Mesothelial cell of epicardium (in vitro differentiated cells): ENCODE measurements around the gene EHD4. TPM values are rescaled to one million over a fixed set of nuclear protein-coding genes. Genes with fewer than 3 reads are reported as not detected.

Experiments used
- DNase-seq, 2 experiments: peaks; one replicate each; pipeline ENCODE4 v3.0.0; 2021; ENCODE audit warnings: low spot score in 2 of 2; ENCODE audit not compliant: unreplicated experiment in 2 of 2
- H3K27ac Mint-ChIP-seq: 2 replicates; pipeline ENCODE4 v1.8.0; 2021; ENCODE audit warnings: mixed read lengths
- H3K27me3 Mint-ChIP-seq: 2 replicates; pipeline ENCODE4 v1.8.0; 2021; ENCODE audit warnings: low read depth, mixed read lengths
- H3K36me3 Mint-ChIP-seq: 2 replicates; pipeline ENCODE4 v1.8.0; 2021; ENCODE audit warnings: mixed read lengths
- H3K4me1 Mint-ChIP-seq: 2 replicates; pipeline ENCODE4 v1.8.0; 2021; ENCODE audit warnings: mixed read lengths
- H3K4me3 Mint-ChIP-seq: 2 replicates; pipeline ENCODE4 v1.8.0; 2021; ENCODE audit warnings: mild to moderate bottlenecking, moderate library complexity, mixed read lengths
- H3K9me3 Mint-ChIP-seq: 2 replicates; pipeline ENCODE4 v1.8.0; 2021; ENCODE audit warnings: mixed read lengths
- CTCF ChIP-seq: fragments of 200-600 bp; sonication (generic); IDR thresholded peaks from one replicate; pipeline ENCODE4 v1.5.0; 2021; ENCODE audit warnings: antibody characterized with exemption; ENCODE audit not compliant: unreplicated experiment
- total RNA-seq: library from RNA; stranded (reverse); gene quantifications from 3 replicates; pipeline ENCODE4 v1.2.1, GENCODE V29; 2021

EHD4 gene
- total RNA-seq, 1 donor from 2014 or later: 16.1 TPM

- H3K4me3 Mint-ChIP-seq: no peak overlapping the region
- H3K4me1 Mint-ChIP-seq: no peaks in the 10 kb centered on the region
- H3K36me3 Mint-ChIP-seq: peaks cover 14% of the 10 kb centered on the region
- no peak for DNase-seq
- H3K27me3 Mint-ChIP-seq: no peaks in the 10 kb centered on the region
- TF ChIP-seq CTCF: no peak
- H3K9me3 Mint-ChIP-seq: no peaks in the 10 kb centered on the region
- H3K27ac Mint-ChIP-seq: no peak overlapping the region
Observed at GRCh38 chr15:41911691-41912345, 60.5 kb downstream of the EHD4 start.

DNA sequence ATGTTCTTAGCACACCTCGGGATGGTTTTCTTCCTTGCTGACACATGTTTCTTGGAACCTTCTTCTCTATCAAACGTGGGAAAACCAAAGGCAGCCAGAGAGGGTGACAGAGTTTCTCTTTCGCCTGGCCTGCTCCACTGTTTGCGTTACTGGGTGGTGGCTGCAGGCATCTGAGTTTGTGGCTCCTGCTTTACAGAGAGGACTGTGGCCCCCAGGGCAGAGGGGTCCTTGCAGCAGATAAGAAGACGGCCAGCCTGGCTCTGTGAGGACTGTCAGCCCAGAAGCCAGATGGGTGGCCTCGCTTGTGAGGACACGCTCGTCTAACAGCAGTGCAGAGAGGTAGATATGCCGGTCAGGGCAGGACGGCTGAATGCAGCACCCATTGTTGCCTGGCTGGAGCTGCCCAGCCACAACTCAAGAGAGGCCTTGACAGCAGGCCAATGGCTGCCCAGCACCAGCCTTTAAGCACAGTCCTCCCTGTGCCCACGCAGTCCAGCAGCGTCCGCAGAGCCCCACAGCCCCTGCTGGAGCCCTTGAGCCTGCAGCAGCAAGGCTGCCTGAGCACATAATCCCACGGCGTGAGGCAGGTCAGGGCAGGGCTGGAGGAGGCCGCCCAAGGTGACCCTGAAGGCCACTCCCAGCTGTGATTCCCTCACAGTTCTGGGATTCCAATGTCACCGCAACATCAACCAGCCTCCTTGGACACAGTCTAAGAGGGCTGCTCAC lies 63.5 kb downstream of the EHD4 start:
- DNase-seq: no peak
- H3K9me3 Mint-ChIP-seq: no peaks in the 10 kb centered on the region
- no peak for TF ChIP-seq CTCF
- H3K4me1 Mint-ChIP-seq: peaks cover 4% of the 10 kb centered on the region
- no peak overlapping the region for H3K4me3 Mint-ChIP-seq
- peaks cover 9% of the 10 kb centered on the region for H3K36me3 Mint-ChIP-seq
- no peaks in the 10 kb centered on the region for H3K27me3 Mint-ChIP-seq
- no peak overlapping the region for H3K27ac Mint-ChIP-seq

DNA sequence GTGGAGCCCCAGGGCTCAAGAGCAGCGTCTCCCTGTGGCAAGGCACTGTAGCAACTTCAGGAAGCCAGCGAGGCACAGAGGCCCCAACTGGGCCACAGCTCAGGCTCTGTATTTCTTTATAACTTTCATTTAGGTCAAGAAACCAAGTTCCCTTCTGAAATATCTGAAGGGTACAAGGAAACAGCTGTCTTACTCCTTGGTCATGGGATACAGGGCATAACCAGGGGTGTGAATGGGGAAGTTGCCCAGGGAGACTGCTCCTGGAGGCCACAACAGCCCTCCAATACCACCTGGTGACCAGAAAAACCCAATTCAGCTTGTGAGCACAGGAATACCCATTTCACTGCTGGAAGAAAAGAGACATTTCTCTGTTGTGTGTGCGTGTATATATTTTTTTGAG lies 65.2 kb downstream of the EHD4 start:
- H3K4me3 Mint-ChIP-seq: no peak overlapping the region
- no peaks in the 10 kb centered on the region for H3K9me3 Mint-ChIP-seq
- no peak overlapping the region for H3K27ac Mint-ChIP-seq
- no peaks in the 10 kb centered on the region for H3K27me3 Mint-ChIP-seq
- H3K36me3 Mint-ChIP-seq: peaks cover 9% of the 10 kb centered on the region
- no peak for DNase-seq
- no peak for TF ChIP-seq CTCF
- H3K4me1 Mint-ChIP-seq: peaks cover 4% of the 10 kb centered on the region

GRCh38 chr15:41906608-41907007 lies 65.7 kb downstream of the EHD4 start:
- H3K9me3 Mint-ChIP-seq: no peaks in the 10 kb centered on the region
- no peak for DNase-seq
- peaks cover 9% of the 10 kb centered on the region for H3K36me3 Mint-ChIP-seq
- H3K27ac Mint-ChIP-seq: no peak overlapping the region
- TF ChIP-seq CTCF: no peak
- peaks cover 4% of the 10 kb centered on the region for H3K4me1 Mint-ChIP-seq
- no peaks in the 10 kb centered on the region for H3K27me3 Mint-ChIP-seq
- H3K4me3 Mint-ChIP-seq: no peak overlapping the region

GRCh38 chr15:41905036-41905793 lies 67.1 kb downstream of the EHD4 start:
- Mint-ChIP-seq H3K36me3 (peaks cover 9% of the 10 kb centered on the region), H3K4me3 (no peak overlapping the region), H3K27ac (no peak overlapping the region), H3K9me3 (no peaks in the 10 kb centered on the region), H3K27me3 (no peaks in the 10 kb centered on the region), H3K4me1 (peaks cover 4% of the 10 kb centered on the region)
- no peak for TF ChIP-seq CTCF
- DNase-seq: no peak
